ENCODE results near the gene FIGNL2. TPM values are rescaled to one million over a fixed set of nuclear protein-coding genes. Genes with fewer than 3 reads are reported as not detected.

FIGNL2 gene
- total and polyA plus RNA-seq, 10 donors = 0.20 to 3.0 (median 1.4) TPM

DNA sequence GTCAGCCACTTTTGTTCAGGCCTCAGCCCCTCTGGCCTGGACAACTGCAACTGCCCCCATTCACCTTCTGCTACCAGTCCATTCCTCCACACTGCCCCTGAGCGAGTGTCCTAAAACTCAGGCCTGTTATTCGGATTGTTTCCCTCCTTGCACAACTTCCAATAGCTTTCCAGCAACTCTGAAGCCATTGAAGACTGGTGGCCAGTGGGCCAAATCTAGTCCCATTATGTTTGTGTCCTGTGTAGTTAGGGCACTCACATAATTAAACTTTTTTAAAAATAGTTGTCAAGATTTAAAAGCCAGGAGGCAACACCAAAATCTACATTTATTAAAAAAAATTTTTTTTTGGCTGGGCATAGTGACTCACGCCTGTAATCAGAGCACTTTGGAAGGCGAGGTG, 17.8 kb upstream of the FIGNL2 start:
- Histone ChIP-seq H3K27ac (no peak overlapping the region), H3K4me3 (no peak overlapping the region), H3K36me3 (no peaks in the 10 kb centered on the region), H3K4me1 (peaks cover 29 to 54% (median 45%) of the 10 kb centered on the region in 6 donors), H3K9me3 (no peaks in the 10 kb centered on the region), H3K27me3 (replicated peaks in 1 of 7) (peaks cover 0 to 81% (median 29%) of the 10 kb centered on the region in 7 donors)
- intact Hi-C loops (cut with DNase I; ENCODE audit: low total_unique reads) = no loop called here
- no peak for DNase-seq
- TF ChIP-seq, protein P1, sequence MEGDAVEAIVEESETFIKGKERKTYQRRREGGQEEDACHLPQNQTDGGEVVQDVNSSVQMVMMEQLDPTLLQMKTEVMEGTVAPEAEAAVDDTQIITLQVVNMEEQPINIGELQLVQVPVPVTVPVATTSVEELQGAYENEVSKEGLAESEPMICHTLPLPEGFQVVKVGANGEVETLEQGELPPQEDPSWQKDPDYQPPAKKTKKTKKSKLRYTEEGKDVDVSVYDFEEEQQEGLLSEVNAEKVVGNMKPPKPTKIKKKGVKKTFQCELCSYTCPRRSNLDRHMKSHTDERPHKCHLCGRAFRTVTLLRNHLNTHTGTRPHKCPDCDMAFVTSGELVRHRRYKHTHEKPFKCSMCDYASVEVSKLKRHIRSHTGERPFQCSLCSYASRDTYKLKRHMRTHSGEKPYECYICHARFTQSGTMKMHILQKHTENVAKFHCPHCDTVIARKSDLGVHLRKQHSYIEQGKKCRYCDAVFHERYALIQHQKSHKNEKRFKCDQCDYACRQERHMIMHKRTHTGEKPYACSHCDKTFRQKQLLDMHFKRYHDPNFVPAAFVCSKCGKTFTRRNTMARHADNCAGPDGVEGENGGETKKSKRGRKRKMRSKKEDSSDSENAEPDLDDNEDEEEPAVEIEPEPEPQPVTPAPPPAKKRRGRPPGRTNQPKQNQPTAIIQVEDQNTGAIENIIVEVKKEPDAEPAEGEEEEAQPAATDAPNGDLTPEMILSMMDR (IDR thresholded peaks at IDR 0.05 in 8 of 11, conservative IDR thresholded peaks at IDR 0.05 in 3 of 11) = no peak
- TF ChIP-seq POLR2A (IDR thresholded peaks at IDR 0.05) (no peak), POLR2AphosphoS5 (IDR thresholded peaks at IDR 0.05) (no peak)
- WGBS, 5 donors = 91 to 98% (median 96%) methylated on average over 4 of the region's 4 CpGs

DNA sequence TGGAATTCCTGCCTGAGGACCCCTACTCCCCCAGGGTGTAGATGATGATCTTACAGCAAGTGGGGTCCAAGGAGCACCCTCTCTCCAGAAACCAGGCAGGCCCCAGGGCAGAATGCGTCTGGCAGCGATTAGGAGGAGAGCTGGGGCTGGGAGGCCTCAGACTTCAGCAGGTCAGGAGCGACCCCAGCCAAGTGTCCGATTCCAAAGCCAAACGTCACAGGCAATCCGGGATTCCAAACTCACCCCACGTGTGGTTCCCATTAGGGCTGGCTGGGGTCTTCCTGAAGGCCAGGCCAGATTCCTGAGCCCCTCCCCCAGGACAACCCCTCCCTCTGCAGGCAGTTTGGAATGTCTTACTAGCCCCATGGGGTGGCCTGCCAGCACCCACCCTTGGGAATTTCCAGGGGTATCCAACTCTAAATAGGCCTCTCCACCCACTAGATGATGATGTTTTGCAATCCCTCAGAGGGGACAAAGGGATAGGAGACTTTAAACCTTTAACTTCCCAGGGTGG, 17.3 kb upstream of the FIGNL2 start:
- 90 to 97% (median 91%) methylated on average over 5 to 7 of the region's 7 CpGs for WGBS, 5 donors
- Histone ChIP-seq H3K9me3 (no peaks in the 10 kb centered on the region), H3K4me3 (no peak overlapping the region), H3K27me3 (replicated peaks in 1 of 7) (peaks cover 0 to 78% (median 29%) of the 10 kb centered on the region in 7 donors), H3K36me3 (no peaks in the 10 kb centered on the region), H3K27ac (no peak overlapping the region), H3K4me1 (peaks cover 25 to 49% (median 41%) of the 10 kb centered on the region in 6 donors)
- TF ChIP-seq POLR2AphosphoS5 (IDR thresholded peaks at IDR 0.05) (no peak), POLR2A (IDR thresholded peaks at IDR 0.05) (no peak)
- TF ChIP-seq, protein P1 (IDR thresholded peaks at IDR 0.05 in 8 of 11, conservative IDR thresholded peaks at IDR 0.05 in 3 of 11) = no peak
- DNase-seq = no peak
- intact Hi-C loops (cut with DNase I; ENCODE audit: low total_unique reads) = no loop called here

DNA sequence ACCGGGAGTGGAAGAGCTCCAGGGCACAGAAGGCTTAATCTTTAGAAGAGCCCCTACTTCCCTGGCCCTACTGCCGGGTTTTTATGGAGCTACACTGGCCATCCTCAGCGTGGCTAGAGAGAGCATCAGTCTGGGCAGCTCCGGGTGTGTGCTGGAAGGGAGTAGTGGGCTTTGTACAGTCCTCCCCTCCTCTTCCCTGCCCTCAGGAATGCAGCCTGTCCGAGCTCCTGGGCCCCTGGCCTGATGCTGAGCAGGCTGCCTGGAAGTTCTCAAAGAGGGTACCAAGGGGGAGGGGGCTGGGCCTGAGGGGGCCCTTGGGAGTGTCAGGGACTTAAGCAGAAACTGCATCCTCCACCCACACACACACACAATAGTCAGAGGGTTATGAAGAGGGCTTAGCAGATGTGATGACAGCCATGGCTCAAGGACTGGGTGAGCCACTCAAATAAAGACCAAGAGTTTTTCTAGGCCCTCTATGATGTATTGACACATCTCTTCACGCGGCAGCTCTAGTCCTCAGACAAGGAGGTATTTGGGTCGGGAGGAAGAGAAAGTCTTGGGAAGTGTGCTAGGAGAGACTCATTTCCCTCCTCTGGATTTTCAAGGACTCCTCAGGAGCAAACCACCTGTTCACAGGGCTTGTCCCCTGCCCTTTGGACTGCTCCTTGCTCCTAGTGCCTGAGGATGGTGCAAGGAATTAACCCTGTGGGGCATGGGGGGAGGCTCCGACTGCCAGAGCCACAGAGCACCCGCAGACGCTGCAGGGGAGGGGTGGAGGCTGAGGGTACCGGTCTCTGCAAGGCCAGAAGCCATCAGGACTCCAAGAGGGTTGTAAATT, 16.5 kb upstream of the FIGNL2 start:
- Histone ChIP-seq H3K4me3 (peak overlapping the region in 1 of 8 donors; percentile 61), H3K27me3 (replicated peaks in 1 of 7) (peaks cover 0 to 71% (median 29%) of the 10 kb centered on the region in 7 donors), H3K27ac (no peak overlapping the region), H3K9me3 (no peaks in the 10 kb centered on the region), H3K4me1 (peaks cover 17 to 41% (median 33%) of the 10 kb centered on the region in 6 donors), H3K36me3 (no peaks in the 10 kb centered on the region)
- TF ChIP-seq POLR2AphosphoS5 (IDR thresholded peaks at IDR 0.05) (no peak), POLR2A (IDR thresholded peaks at IDR 0.05) (no peak)
- TF ChIP-seq, protein P1 (IDR thresholded peaks at IDR 0.05 in 8 of 11, conservative IDR thresholded peaks at IDR 0.05 in 3 of 11) = no peak
- intact Hi-C loops (cut with DNase I; ENCODE audit: low total_unique reads) = no loop called here
- DNase-seq = peak; percentile 38
- 74 to 87% (median 83%) methylated on average over 8 to 12 of the region's 12 CpGs for whole genome bisulfite sequencing, 5 donors

Measured in spleen (tissue), 11 donors.